Fibroblast of the aortic adventitia (primary cell): Measurements from ENCODE around the gene ARFGAP3. TPM values are rescaled to one million over a fixed set of nuclear protein-coding genes. Genes with fewer than 3 reads are reported as not detected.

Source experiments
- DNase-seq: peaks from one replicate; pipeline ENCODE4 v3.0.0-alpha.2; 2010; ENCODE audit warnings: low read depth
- H3K4me3 ChIP-seq: 2 replicates; pipeline ENCODE4 v1.5.1; 2011; ENCODE audit warnings: low read depth, mild to moderate bottlenecking, control low read depth, low read length, moderate library complexity
- CTCF ChIP-seq: IDR thresholded peaks from 2 replicates; pipeline ENCODE4 v1.5.1; 2011; ENCODE audit warnings: mild to moderate bottlenecking, low read length, control low read depth, inconsistent platforms; ENCODE audit not compliant: insufficient read depth
- total RNA-seq: library from RNA; depleted of rRNA; stranded (reverse); fragments of >200 nt; gene quantifications from 2 replicates; pipeline ENCODE4 v1.2.3, GENCODE V29; 2012; ENCODE audit warnings: low replicate concordance

Gene ARFGAP3
- total RNA-seq, 1 donor, result 69.3 TPM

- TF ChIP-seq CTCF, result no peak
- no peak for DNase-seq
Observed at GRCh38 chr22:42884616-42885375, 27.7 kb upstream of the ARFGAP3 start.

GRCh38 chr22:42883970-42884369, 26.9 kb upstream of the ARFGAP3 start:
- TF ChIP-seq CTCF, result no peak
- H3K4me3 ChIP-seq, result no peak overlapping the region
- DNase-seq, result no peak

More at GRCh38 chr22:42884616-42885375, 27.7 kb upstream of the ARFGAP3 start:
- no peak overlapping the region for H3K4me3 ChIP-seq

GRCh38 chr22:42883121-42883520, 26.0 kb upstream of the ARFGAP3 start:
- no peak for DNase-seq
- no peak for TF ChIP-seq CTCF
- H3K4me3 ChIP-seq, result no peak overlapping the region

- TF ChIP-seq CTCF, result no peak
- DNase-seq, result no peak
- H3K4me3 ChIP-seq, result no peak overlapping the region
Observed at GRCh38 chr22:42881982-42882656, 25.0 kb upstream of the ARFGAP3 start.

- no peak overlapping the region for H3K4me3 ChIP-seq
- DNase-seq, result no peak
- TF ChIP-seq CTCF, result no peak
Observed at GRCh38 chr22:42881298-42881697, 24.2 kb upstream of the ARFGAP3 start.

- no peak for DNase-seq
- H3K4me3 ChIP-seq, result no peak overlapping the region
- TF ChIP-seq CTCF, result no peak
Observed at GRCh38 chr22:42880815-42881214, 23.7 kb upstream of the ARFGAP3 start.
